PC-3 (cell line): Measurements from ENCODE around the gene ZNF740. TPM values are rescaled to one million over a fixed set of nuclear protein-coding genes. Genes with fewer than 3 reads are reported as not detected.
"Not testable (repeated sequence)": the region's sequence is repeated elsewhere in the genome, so short reads cannot be mapped to it uniquely, and the experiment has no call there.

Source experiments
- ATAC-seq: fragments of 200-7000 bp; cut with Tn5 transposase; 2 replicates; pipeline ENCODE4 v1.9.1; 2020; ENCODE audit warnings: mild to moderate bottlenecking, moderate library complexity
- BruUV-seq: library from RNA; stranded (reverse); fragments of 400-500 nt; replicated peaks from 2 replicates; lab custom pipeline; 2021; lab: Mats Ljungman, UMichigan
- CTCF ChIA-PET: fragments of 300-600 bp; sonication (Branson Sonifier 250); formaldehyde crosslinking; loops from one replicate; lab custom pipeline; 2022; ENCODE audit warnings: antibody characterized with exemption; lab: Charles Lee
- POLR2A ChIA-PET: fragments of 300-600 bp; sonication (Branson Sonifier 250); formaldehyde crosslinking; loops from one replicate; lab custom pipeline; 2022; ENCODE audit warnings: antibody characterized with exemption; ENCODE audit not compliant: unreplicated experiment; lab: Charles Lee
- DNase-seq: peaks from one replicate; pipeline ENCODE4 v3.0.0-alpha.2; 2015
- H2AFZ ChIP-seq: fragments of 300-600 bp; sonication (generic); 2 replicates; pipeline ENCODE4 v1.6.0; 2016; ENCODE audit warnings: antibody characterized with exemption, low read length
- H3F3A ChIP-seq: fragments of 300-600 bp; sonication (generic); one replicate; pipeline ENCODE4 v1.6.0; 2017; ENCODE audit warnings: antibody characterized with exemption, low read length, control low read depth, mild to moderate bottlenecking; ENCODE audit not compliant: unreplicated experiment
- H3K27ac ChIP-seq: fragments of 300-600 bp; sonication (generic); 2 replicates; pipeline ENCODE4 v1.5.1; 2016; ENCODE audit warnings: mild to moderate bottlenecking, low read length
- H3K27me3 ChIP-seq: fragments of 300-600 bp; sonication (generic); 2 replicates; pipeline ENCODE4 v1.6.1; 2016; ENCODE audit warnings: low read length, mixed read lengths
- H3K36me3 ChIP-seq: fragments of 300-600 bp; sonication (generic); 2 replicates; pipeline ENCODE4 v1.6.1; 2016; ENCODE audit warnings: low read depth, mixed run types, low read length, mixed read lengths
- H3K4me1 ChIP-seq: fragments of 300-600 bp; sonication (generic); 2 replicates; pipeline ENCODE4 v1.5.1; 2016; ENCODE audit warnings: low read length; ENCODE audit not compliant: insufficient read depth
- H3K4me2 ChIP-seq: fragments of 300-600 bp; sonication (generic); 2 replicates; pipeline ENCODE4 v1.6.0; 2016; ENCODE audit warnings: low read length
- H3K4me3 ChIP-seq: fragments of 300-600 bp; sonication (generic); 2 replicates; pipeline ENCODE4 v1.5.1; 2016; ENCODE audit warnings: mild to moderate bottlenecking, low read length, mixed read lengths
- H3K79me2 ChIP-seq: fragments of 300-600 bp; sonication (generic); 2 replicates; pipeline ENCODE4 v1.6.1; 2017; ENCODE audit warnings: low read length, mixed read lengths
- H3K9ac ChIP-seq: fragments of 300-600 bp; sonication (generic); 2 replicates; pipeline ENCODE4 v1.6.0; 2016; ENCODE audit warnings: mild to moderate bottlenecking, low read length
- H3K9me2 ChIP-seq: fragments of 300-600 bp; sonication (generic); replicated peaks from 2 replicates; pipeline ENCODE4 v1.6.1; 2016; ENCODE audit warnings: mixed run types, low read length, mixed read lengths
- H3K9me3 ChIP-seq: fragments of 300-600 bp; sonication (generic); 2 replicates; pipeline ENCODE4 v1.6.1; 2016; ENCODE audit warnings: low read length, mixed read lengths
- H4K20me1 ChIP-seq: fragments of 300-600 bp; sonication (generic); 2 replicates; pipeline ENCODE4 v1.6.1; 2016; ENCODE audit warnings: low read length, mixed read lengths
- CTCF ChIP-seq: fragments of 300-600 bp; sonication (generic); conservative IDR thresholded peaks from 2 replicates; pipeline ENCODE4 v1.5.1; 2017; ENCODE audit warnings: antibody characterized with exemption, low read depth, mild to moderate bottlenecking, low read length
- EZH2 ChIP-seq: fragments of 300-600 bp; sonication (generic); IDR thresholded peaks from one replicate; pipeline ENCODE4 v1.6.1; 2017; ENCODE audit warnings: antibody characterized with exemption, mild to moderate bottlenecking, low read length; ENCODE audit not compliant: unreplicated experiment
- EZH2phosphoT487 ChIP-seq: fragments of 300-600 bp; sonication (generic); IDR thresholded peaks from 2 replicates; pipeline ENCODE4 v1.6.1; 2018; ENCODE audit warnings: mild to moderate bottlenecking, antibody characterized with exemption, low read length, borderline replicate concordance
- intact Hi-C: fragments of 100-400 bp; cut with micrococcal nuclease; formaldehyde crosslinking; loops from 2 replicates; pipeline ENCODE4 v1.9.0; 2023
- total RNA-seq: library from RNA; depleted of rRNA; stranded (reverse); fragments of >200 nt; gene quantifications from 2 replicates; pipeline ENCODE4 v1.2.3, GENCODE V29; 2014

Gene ZNF740
- total RNA-seq, 1 experiment from 2014 or later: 12.3 TPM

- no peak overlapping the region for H2AFZ ChIP-seq
- H3K9ac ChIP-seq: no peak overlapping the region
- H3K27me3 ChIP-seq: no peaks in the 10 kb centered on the region
- H4K20me1 ChIP-seq: no peaks in the 10 kb centered on the region
- peak overlapping the region; percentile 2; the same call in 1 of the 2 replicates for H3K4me2 ChIP-seq
- H3F3A ChIP-seq: peaks cover 7% of the 10 kb centered on the region
- peak; percentile 67 for DNase-seq
- H3K9me3 ChIP-seq: no peaks in the 10 kb centered on the region
- H3K4me1 ChIP-seq: peaks cover 51% of the 10 kb centered on the region
- H3K79me2 ChIP-seq: peaks cover 10% of the 10 kb centered on the region
- no peak overlapping the region for H3K4me3 ChIP-seq
- H3K27ac ChIP-seq: no peak overlapping the region
- ChIA-PET POLR2A (no interaction called here), CTCF (no interaction called here)
- no peaks in the 10 kb centered on the region for H3K9me2 ChIP-seq
- BruUV-seq: no TSS peak
- TF ChIP-seq CTCF (peak; percentile 58), EZH2 (no peak), EZH2phosphoT487 (no peak)
- no peaks in the 10 kb centered on the region for H3K36me3 ChIP-seq
- intact Hi-C loops: loop anchor here (10.0 kb wide), 1 partner anchor 110 kb away; no protein-coding TSS in a partner anchor
- peak; percentile 63 for ATAC-seq
Observed at GRCh38 chr12:53174881-53175491, 5.5 kb upstream of the ZNF740 start.

GRCh38 chr12:53176750-53177149 is 3.8 kb upstream of the ZNF740 start:
- intact Hi-C loops: loop anchor here (10.0 kb wide), 1 partner anchor 112 kb away; no protein-coding TSS in a partner anchor
- H3K4me3 ChIP-seq: no peak overlapping the region
- no peak for ATAC-seq
- no peak for DNase-seq
- H3K36me3 ChIP-seq: no peaks in the 10 kb centered on the region
- H3K27ac ChIP-seq: no peak overlapping the region
- no peak overlapping the region for H2AFZ ChIP-seq
- BruUV-seq: no TSS peak
- CTCF ChIA-PET: no interaction called here
- no peak overlapping the region for H3K9ac ChIP-seq
- no peak overlapping the region for H3K4me2 ChIP-seq
- peaks cover 18% of the 10 kb centered on the region for H3K79me2 ChIP-seq
- no peaks in the 10 kb centered on the region for H4K20me1 ChIP-seq
- H3K9me2 ChIP-seq: no peaks in the 10 kb centered on the region
- peaks cover 52% of the 10 kb centered on the region for H3K4me1 ChIP-seq
- no peaks in the 10 kb centered on the region for H3K9me3 ChIP-seq
- TF ChIP-seq CTCF (no peak), EZH2phosphoT487 (no peak), EZH2 (no peak)
- peaks cover 12% of the 10 kb centered on the region for H3F3A ChIP-seq
- POLR2A ChIA-PET: no interaction called here
- no peaks in the 10 kb centered on the region for H3K27me3 ChIP-seq

GRCh38 chr12:53177447-53177846 is 3.1 kb upstream of the ZNF740 start:
- CTCF ChIA-PET, BruUV-seq, H3K4me2 ChIP-seq, H3K9ac ChIP-seq, H3K27ac ChIP-seq, H3K4me3 ChIP-seq, H4K20me1 ChIP-seq, POLR2A ChIA-PET, ATAC-seq, H3K27me3 ChIP-seq, H3K9me2 ChIP-seq, H3K36me3 ChIP-seq, DNase-seq, H3K9me3 ChIP-seq, H2AFZ ChIP-seq: not testable (repeated sequence)
- peaks cover 12% of the 10 kb centered on the region for H3F3A ChIP-seq
- H3K79me2 ChIP-seq: peaks cover 25% of the 10 kb centered on the region
- intact Hi-C loops: loop anchor here (10.0 kb wide), 1 partner anchor 113 kb away; no protein-coding TSS in a partner anchor
- H3K4me1 ChIP-seq: peaks cover 52% of the 10 kb centered on the region

GRCh38 chr12:53178803-53179202 is 1.7 kb upstream of the ZNF740 start:
- H3F3A ChIP-seq: peaks cover 12% of the 10 kb centered on the region
- H3K9ac ChIP-seq, H3K4me3 ChIP-seq, H3K9me2 ChIP-seq, H4K20me1 ChIP-seq, ATAC-seq, H3K27me3 ChIP-seq, POLR2A ChIA-PET, H3K9me3 ChIP-seq, BruUV-seq, H3K27ac ChIP-seq, H2AFZ ChIP-seq, CTCF ChIA-PET, DNase-seq: not testable (repeated sequence)
- 0 out of 2 replicates have a peak overlapping the region, but pooled peaks have one; percentile 89 for H3K4me2 ChIP-seq
- intact Hi-C loops: loop anchor here (10.0 kb wide), 1 partner anchor 114 kb away; no protein-coding TSS in a partner anchor
- peaks cover 38% of the 10 kb centered on the region for H3K79me2 ChIP-seq
- H3K36me3 ChIP-seq: peaks cover 16% of the 10 kb centered on the region
- peaks cover 47% of the 10 kb centered on the region for H3K4me1 ChIP-seq
